ENCODE data around the gene VEPH1. TPM values are rescaled to one million over a fixed set of nuclear protein-coding genes. Genes with fewer than 3 reads are reported as not detected.

VEPH1 gene
- total RNA-seq, 1 experiment from 2014 or later = 0.32 TPM

DNA sequence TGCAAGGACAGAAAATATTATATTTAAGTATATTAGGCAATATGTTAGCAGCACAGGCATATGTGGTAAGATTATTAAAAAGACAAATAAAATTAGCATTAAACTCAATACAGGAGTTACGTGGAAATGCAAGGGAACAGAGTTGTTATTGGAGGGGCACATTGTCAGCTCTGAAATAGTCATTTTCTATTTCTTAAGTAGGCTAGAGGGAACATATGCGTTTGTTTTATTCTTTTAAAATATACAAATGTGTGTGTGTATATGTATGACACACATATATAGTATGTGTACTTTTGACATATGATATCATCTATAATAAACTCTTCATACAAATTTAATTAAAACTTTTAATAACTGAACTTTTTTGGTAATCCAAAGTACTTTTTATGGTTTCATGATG lies 22.8 kb upstream of the VEPH1 start:
- Histone ChIP-seq H3K27ac (ENCODE audit: low read depth, low read length, poor library complexity, severe bottlenecking) (no peak overlapping the region), H3K27me3 (replicated peaks; ENCODE audit: insufficient read depth, low read depth, low read length, poor library complexity) (no peaks in the 10 kb centered on the region), H3K9me3 (ENCODE audit: low read depth, low read length, poor library complexity, severe bottlenecking) (no peaks in the 10 kb centered on the region), H3K36me3 (ENCODE audit: insufficient read depth, low read length, poor library complexity, severe bottlenecking) (no peaks in the 10 kb centered on the region), H3K4me3 (ENCODE audit: low read depth, low read length, poor library complexity, severe bottlenecking) (no peak overlapping the region), H3K4me1 (ENCODE audit: insufficient read depth, low read length, poor library complexity, severe bottlenecking) (no peaks in the 10 kb centered on the region)
- no peak for TF ChIP-seq EZH2 (IDR thresholded peaks at IDR 0.05; ENCODE audit: borderline replicate concordance, low read depth, low read length, poor library complexity, severe bottlenecking)
- TF ChIP-seq, protein P1, sequence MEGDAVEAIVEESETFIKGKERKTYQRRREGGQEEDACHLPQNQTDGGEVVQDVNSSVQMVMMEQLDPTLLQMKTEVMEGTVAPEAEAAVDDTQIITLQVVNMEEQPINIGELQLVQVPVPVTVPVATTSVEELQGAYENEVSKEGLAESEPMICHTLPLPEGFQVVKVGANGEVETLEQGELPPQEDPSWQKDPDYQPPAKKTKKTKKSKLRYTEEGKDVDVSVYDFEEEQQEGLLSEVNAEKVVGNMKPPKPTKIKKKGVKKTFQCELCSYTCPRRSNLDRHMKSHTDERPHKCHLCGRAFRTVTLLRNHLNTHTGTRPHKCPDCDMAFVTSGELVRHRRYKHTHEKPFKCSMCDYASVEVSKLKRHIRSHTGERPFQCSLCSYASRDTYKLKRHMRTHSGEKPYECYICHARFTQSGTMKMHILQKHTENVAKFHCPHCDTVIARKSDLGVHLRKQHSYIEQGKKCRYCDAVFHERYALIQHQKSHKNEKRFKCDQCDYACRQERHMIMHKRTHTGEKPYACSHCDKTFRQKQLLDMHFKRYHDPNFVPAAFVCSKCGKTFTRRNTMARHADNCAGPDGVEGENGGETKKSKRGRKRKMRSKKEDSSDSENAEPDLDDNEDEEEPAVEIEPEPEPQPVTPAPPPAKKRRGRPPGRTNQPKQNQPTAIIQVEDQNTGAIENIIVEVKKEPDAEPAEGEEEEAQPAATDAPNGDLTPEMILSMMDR (conservative IDR thresholded peaks at IDR 0.05; ENCODE audit: low read depth, low read length) = no peak
- intact Hi-C loops (cut with micrococcal nuclease; ENCODE audit: unreplicated experiment) = no loop called here
- POLR2A ChIA-PET (ENCODE audit: low non-redundant PET) = no interaction called here
- CTCF ChIA-PET = no interaction called here
- DNase-seq (ENCODE audit: low spot score) = no peak
- BruUV-seq (replicated peaks) = no TSS peak

DNA sequence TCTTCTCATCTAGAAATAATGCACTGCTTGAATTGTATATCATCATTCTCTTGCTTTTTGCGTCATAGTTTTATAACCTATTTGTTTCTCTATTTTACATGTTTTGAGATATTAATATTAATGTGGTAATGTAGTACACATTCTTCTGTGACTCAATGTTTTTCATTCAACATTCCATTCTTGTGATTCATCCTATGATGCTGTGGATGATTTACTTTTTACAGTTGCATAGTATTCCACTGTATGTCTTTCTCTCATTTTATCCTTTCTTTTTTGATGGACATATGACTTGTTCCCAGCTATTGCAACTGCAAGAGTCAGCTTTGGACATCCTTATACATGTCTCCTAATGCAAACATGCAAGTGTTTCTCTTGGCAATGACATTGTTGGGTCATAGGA lies 20.6 kb upstream of the VEPH1 start:
- H3K4me3 ChIP-seq (ENCODE audit: low read depth, low read length, poor library complexity, severe bottlenecking) = no peak overlapping the region
- BruUV-seq (replicated peaks) = no TSS peak
- H3K4me1 ChIP-seq (ENCODE audit: insufficient read depth, low read length, poor library complexity, severe bottlenecking) = no peaks in the 10 kb centered on the region
- TF ChIP-seq, protein P1 (conservative IDR thresholded peaks at IDR 0.05; ENCODE audit: low read depth, low read length) = no peak
- TF ChIP-seq EZH2 (IDR thresholded peaks at IDR 0.05; ENCODE audit: borderline replicate concordance, low read depth, low read length, poor library complexity, severe bottlenecking) = no peak
- no peak for DNase-seq (ENCODE audit: low spot score)
- ChIA-PET CTCF (no interaction called here), POLR2A (ENCODE audit: low non-redundant PET) (no interaction called here)
- H3K27ac ChIP-seq (ENCODE audit: low read depth, low read length, poor library complexity, severe bottlenecking) = no peak overlapping the region
- intact Hi-C loops (cut with micrococcal nuclease; ENCODE audit: unreplicated experiment) = no loop called here
- H3K36me3 ChIP-seq (ENCODE audit: insufficient read depth, low read length, poor library complexity, severe bottlenecking) = no peaks in the 10 kb centered on the region
- H3K9me3 ChIP-seq (ENCODE audit: low read depth, low read length, poor library complexity, severe bottlenecking) = no peaks in the 10 kb centered on the region
- no peaks in the 10 kb centered on the region for H3K27me3 ChIP-seq (replicated peaks; ENCODE audit: insufficient read depth, low read depth, low read length, poor library complexity)

DNA sequence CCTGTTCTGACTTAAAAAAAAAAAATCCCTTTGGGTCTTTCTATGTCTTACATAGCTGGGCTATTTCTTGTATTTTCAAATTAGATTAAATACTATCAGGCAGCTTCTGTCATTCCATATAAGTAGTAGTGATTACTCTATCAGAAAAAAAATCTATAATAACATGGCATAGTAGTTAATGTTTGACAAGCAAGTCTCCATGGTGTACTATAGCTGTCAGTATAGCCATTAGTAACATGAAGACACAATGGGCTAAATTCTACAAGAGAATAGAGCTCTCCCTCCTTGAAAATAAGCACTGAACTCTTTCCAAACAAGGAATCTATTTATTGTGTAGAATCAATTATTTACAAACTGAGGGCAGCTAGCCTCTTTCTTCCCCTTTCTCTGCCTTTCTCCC lies 19.4 kb upstream of the VEPH1 start:
- ChIA-PET CTCF (no interaction called here), POLR2A (ENCODE audit: low non-redundant PET) (no interaction called here)
- H3K9me3 ChIP-seq (ENCODE audit: low read depth, low read length, poor library complexity, severe bottlenecking) = no peaks in the 10 kb centered on the region
- TF ChIP-seq, protein P1 (conservative IDR thresholded peaks at IDR 0.05; ENCODE audit: low read depth, low read length) = no peak
- no peak for TF ChIP-seq EZH2 (IDR thresholded peaks at IDR 0.05; ENCODE audit: borderline replicate concordance, low read depth, low read length, poor library complexity, severe bottlenecking)
- no peaks in the 10 kb centered on the region for H3K36me3 ChIP-seq (ENCODE audit: insufficient read depth, low read length, poor library complexity, severe bottlenecking)
- H3K27me3 ChIP-seq (replicated peaks; ENCODE audit: insufficient read depth, low read depth, low read length, poor library complexity) = no peaks in the 10 kb centered on the region
- no peak overlapping the region for H3K27ac ChIP-seq (ENCODE audit: low read depth, low read length, poor library complexity, severe bottlenecking)
- BruUV-seq (replicated peaks) = no TSS peak
- H3K4me1 ChIP-seq (ENCODE audit: insufficient read depth, low read length, poor library complexity, severe bottlenecking) = no peaks in the 10 kb centered on the region
- DNase-seq (ENCODE audit: low spot score) = no peak
- no peak overlapping the region for H3K4me3 ChIP-seq (ENCODE audit: low read depth, low read length, poor library complexity, severe bottlenecking)
- intact Hi-C loops (cut with micrococcal nuclease; ENCODE audit: unreplicated experiment) = no loop called here

Measured in A673 (cell line).